ENCODE measurements around the gene SLIT3.

Gene SLIT3

GRCh38 chr5:169174923-169175322 is 126.0 kb downstream of the SLIT3 start:
- no peak for DNase-seq (ENCODE audit: low read depth)

GRCh38 chr5:169173372-169173771 is 127.6 kb downstream of the SLIT3 start:
- no peak for DNase-seq (ENCODE audit: low read depth)

DNA sequence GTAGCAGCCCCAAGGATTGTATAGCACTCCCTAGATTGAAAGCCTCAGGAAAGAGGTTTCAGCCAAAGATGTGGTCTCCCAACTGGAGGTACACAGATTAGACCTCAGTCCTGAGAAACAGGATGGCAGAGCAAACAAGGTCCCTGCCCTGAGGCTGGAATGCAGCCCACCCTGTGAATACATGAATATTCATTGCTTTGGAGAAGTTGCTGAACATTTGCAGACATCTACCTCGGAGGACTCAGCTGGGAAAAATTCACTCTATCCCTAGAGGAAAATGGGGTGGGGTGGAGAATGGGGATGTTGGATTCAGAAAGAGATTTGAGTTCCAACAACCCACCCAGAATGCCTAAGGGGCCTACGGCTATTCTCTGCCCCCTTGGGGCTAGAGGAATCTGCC is 129.4 kb downstream of the SLIT3 start:
- no peak for DNase-seq (ENCODE audit: low read depth)

DNA sequence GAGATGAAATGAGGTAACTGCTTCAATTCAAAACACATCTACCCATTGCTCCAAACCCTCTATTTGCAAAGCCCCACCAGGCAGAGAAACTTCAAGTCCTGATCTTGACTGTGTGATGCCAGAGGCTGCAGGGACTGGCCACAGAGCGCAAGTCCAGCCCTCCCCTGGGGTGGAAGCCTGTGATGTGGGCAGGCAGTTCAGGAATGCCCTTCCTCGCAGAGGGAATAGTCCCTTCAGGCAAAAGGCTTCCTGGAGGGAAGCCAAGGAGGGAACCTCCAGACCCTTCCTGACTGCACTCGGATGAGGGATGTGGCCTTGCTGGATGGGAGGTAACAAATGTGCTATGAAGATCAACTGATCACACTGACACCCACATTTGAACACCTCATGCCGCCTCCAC is 131.2 kb downstream of the SLIT3 start:
- no peak for DNase-seq (ENCODE audit: low read depth)

- DNase-seq (ENCODE audit: low read depth), result no peak
Observed at GRCh38 chr5:169168280-169168679, 132.7 kb downstream of the SLIT3 start.

- no peak for DNase-seq (ENCODE audit: low read depth)
Observed at GRCh38 chr5:169166078-169166477, 134.9 kb downstream of the SLIT3 start.

DNA sequence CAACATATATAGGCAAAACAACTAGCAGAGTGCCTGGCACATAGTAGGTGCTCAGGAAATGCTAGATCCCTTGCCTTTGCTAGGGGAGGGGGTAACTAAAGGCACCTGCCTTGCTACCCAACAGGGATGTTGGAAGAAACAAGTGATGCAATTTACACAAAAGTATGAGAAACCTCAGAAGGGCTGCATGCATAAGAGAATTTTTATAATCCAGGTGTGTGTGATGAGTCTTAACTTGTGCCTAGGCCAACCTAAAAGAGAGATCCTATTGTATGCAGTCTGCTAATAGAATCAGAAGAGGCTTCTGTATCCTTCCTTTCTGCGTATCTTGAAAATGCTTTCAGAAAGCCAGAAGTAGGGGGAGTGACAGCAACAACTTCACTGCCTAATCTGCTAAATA is 135.9 kb downstream of the SLIT3 start:
- DNase-seq (ENCODE audit: low read depth), result no peak

DNA sequence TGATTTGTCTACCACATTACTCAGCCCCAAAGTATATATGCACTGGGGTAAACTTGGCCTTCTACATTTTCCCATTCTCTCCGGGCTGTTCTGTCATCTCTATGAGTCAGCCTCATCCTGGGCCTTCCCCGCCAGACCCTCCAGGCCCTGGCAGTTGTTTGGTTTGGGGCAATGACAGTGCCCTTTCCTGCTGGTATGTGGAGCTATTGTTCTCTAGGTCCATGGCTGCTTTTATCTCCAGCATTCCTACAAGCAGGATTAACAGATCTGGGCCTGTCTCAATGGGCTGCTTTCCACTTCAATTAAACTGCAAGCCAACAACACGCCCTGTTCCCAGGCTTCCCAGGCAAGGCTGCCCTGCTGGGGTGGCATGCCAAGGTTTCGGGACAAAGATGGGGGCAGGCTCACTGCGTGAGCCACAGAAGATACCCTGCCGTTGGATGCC is 136.4 kb downstream of the SLIT3 start:
- DNase-seq (ENCODE audit: low read depth), result no peak

DNA sequence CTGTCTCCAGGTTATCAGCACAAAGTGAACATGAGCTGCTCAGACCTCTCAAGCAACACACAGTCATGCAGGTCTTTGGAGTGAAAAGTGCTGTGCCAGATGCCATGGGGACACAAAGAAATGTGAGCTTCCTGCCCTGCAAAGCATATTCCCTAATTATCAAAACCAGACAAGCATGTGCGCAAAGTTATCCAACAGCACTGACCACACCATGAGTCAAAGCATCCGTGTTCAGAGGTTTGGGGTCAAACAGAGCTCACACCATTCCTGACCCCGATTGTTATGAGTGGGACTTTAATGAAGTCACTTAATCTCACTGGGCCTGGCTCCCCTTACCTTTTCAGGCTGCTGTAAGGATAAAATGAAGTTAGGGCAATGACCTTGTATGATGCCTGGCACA is 138.5 kb downstream of the SLIT3 start:
- DNase-seq (ENCODE audit: low read depth), result no peak

- no peak for DNase-seq (ENCODE audit: low read depth)
Observed at GRCh38 chr5:169161022-169161680, 139.8 kb downstream of the SLIT3 start.

GRCh38 chr5:169160405-169160901 is 140.5 kb downstream of the SLIT3 start:
- no peak for DNase-seq (ENCODE audit: low read depth)

GRCh38 chr5:169158764-169159163 is 142.2 kb downstream of the SLIT3 start:
- no peak for DNase-seq (ENCODE audit: low read depth)

- DNase-seq (ENCODE audit: low read depth), result no peak
Observed at GRCh38 chr5:169157064-169157463, 143.9 kb downstream of the SLIT3 start.

DNA sequence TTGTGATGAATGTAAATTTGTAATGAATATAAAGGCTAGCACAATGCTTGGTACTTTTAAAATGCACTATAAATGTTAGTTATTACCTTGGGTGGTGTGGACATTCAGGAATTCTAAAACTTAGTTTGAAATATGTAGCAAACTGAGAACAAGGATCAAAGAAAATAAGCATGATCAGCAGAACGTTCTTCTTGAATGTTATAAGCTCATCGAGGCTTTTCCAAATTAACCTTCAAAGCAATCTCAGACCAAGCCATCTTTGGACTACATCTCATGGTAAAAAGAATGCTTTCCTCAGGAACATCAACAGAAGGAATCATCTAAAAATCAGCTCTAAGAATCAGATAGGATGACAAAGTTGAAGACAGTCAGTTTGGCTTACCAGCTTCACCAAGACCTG is 146.3 kb downstream of the SLIT3 start:
- DNase-seq (ENCODE audit: low read depth), result no peak

DNA sequence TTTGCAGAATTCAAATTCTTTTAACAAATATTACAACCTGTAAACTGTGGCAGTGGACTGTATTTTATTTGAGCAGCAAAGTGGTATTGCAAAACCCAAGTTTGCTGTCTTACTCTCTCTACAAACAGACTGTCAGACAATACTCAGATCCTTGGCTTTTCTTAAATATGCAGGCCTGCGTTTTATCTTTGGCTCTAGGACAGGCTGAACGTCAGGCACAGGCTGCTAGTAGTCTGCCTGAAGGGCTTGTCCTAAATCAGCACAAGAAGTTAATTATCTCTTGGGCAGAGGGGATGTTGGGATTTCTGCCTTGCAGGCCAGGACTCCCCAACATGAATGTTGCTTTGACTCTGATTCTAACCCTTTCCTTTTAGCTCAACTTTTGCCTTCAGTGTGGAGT is 147.5 kb downstream of the SLIT3 start:
- DNase-seq (ENCODE audit: low read depth), result no peak

DNA sequence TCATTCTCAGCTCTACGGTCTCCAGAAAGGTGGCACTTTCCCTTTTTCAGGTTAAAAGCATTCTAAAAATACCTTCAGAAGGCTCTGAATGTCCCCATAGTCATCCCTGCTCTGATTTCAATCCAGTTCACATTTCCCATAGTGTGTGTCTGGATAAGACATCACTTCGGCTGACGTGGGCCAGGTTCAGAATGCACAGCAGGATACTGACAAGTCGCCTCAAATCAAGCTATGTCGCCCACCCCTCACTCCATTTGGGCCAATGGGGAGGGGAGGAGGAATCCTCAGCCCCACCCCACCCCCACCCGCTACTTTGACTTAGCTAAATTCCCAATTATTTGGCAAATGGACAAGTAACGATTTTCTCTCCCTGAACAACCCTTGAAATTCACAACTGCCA is 148.0 kb downstream of the SLIT3 start:
- DNase-seq (ENCODE audit: low read depth), result no peak

DNA sequence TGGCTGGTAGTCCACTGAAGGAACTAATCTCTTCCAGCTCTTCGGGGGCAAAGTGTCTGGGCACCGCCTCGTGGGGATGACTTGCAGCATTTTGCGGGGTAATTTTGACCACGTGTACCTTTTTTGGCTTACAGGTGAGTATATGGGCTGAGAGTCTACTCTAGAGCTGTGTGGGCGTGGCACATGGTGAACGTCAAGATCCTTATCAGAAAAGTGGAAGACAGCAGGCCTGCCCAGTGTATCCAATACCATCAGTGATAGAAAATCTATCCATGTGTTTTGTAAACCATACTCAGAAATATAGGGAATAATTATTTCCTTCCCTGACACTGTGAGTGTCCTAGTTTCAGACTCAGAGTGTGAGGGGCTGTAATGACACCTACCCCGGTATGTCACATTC is 148.5 kb downstream of the SLIT3 start:
- DNase-seq (ENCODE audit: low read depth), result no peak

GRCh38 chr5:169151051-169151805 is 149.7 kb downstream of the SLIT3 start:
- DNase-seq (ENCODE audit: low read depth), result no peak

- DNase-seq (ENCODE audit: low read depth), result no peak
Observed at GRCh38 chr5:169150108-169150507, 150.8 kb downstream of the SLIT3 start.

- no peak for DNase-seq (ENCODE audit: low read depth)
Observed at GRCh38 chr5:169149317-169149716, 151.6 kb downstream of the SLIT3 start.

DNA sequence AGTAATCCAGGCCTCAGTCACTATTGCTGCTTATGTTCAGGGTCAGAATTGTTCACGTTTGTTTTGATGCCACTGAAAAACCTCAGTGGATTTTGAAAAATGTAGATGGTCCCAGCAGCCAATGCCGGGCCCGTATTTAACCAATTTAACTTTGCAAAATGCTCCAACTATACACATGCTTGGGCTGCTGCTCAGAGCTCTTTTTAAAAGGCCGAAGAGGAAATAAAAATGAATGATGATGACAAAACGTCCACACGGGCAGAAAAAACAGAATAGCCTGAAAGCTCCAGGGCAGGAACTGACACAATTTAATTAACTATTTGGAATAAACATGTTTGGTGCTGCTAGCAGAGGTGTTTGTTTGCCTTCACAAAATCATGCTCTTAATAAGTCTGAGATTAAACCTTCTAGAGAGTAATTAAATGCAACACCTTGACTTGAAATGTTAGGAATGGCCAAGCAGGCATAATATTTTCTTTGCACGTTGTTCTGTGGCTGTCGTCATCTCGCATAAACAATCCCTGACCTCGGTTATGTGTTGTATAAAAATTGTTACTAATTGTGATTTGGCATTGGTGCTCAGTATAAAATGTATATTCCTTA is 152.7 kb downstream of the SLIT3 start:
- DNase-seq (ENCODE audit: low read depth), result no peak

GRCh38 chr5:169147534-169147933 is 153.4 kb downstream of the SLIT3 start:
- DNase-seq (ENCODE audit: low read depth), result no peak

- DNase-seq (ENCODE audit: low read depth), result no peak
Observed at GRCh38 chr5:169146158-169146557, 154.8 kb downstream of the SLIT3 start.
